T-helper 1 cell treated with Interleukin-12 subunit alpha and Interleukin-12 subunit beta and Interleukin-4 antibody, amounts not matched to agents 30 μg/mL and 1 μg/mL, for 36 hours (primary cell): ENCODE data around the gene AP1M2.
A peak's percentile ranks its signal among the peaks of the same experiment; 100 is the strongest.
"Not testable (repeated sequence)": the region's sequence is repeated elsewhere in the genome, so short reads cannot be mapped to it uniquely, and the experiment has no call there.

Source experiments
- H3K27ac Mint-ChIP-seq: one replicate; pipeline ENCODE4 v1.8.0; 2021; ENCODE audit warnings: mild to moderate bottlenecking, mixed read lengths
- H3K27me3 Mint-ChIP-seq: one replicate; pipeline ENCODE4 v1.8.0; 2021; ENCODE audit warnings: low read depth, mixed read lengths
- H3K36me3 Mint-ChIP-seq: one replicate; pipeline ENCODE4 v1.8.0; 2021; ENCODE audit warnings: low read depth, mixed read lengths
- H3K4me1 Mint-ChIP-seq: one replicate; pipeline ENCODE4 v1.8.0; 2021; ENCODE audit warnings: low read depth, mixed read lengths
- H3K4me3 Mint-ChIP-seq: one replicate; pipeline ENCODE4 v1.8.0; 2021; ENCODE audit warnings: mild to moderate bottlenecking, moderate library complexity, mixed read lengths
- H3K9me3 Mint-ChIP-seq: one replicate; pipeline ENCODE4 v1.8.0; 2021; ENCODE audit warnings: mixed read lengths

The AP1M2 gene

DNA sequence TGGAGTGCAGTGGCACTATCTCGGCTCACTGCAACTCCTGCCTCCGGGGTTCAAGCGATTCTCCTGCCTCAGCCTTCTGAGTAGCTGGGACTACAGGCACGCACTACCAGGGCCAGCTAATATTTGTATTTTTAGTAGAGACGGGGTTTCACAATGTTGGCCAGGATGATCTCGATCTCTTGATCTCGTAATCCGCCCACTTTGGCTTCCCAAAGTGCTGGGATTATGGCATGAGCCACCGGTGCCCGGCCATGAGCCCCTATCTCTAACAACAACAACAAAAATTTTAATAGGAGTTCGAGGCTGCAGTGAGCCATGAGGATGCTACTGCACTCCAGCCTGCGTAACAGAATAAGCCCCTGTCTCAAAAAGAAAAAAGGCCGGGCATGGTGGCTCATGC is 5.0 kb downstream of the AP1M2 start:
- Mint-ChIP-seq H3K4me3 (no peak overlapping the region), H3K27me3 (peaks cover 8% of the 10 kb centered on the region), H3K4me1 (peaks cover 12% of the 10 kb centered on the region), H3K27ac (no peak overlapping the region), H3K9me3 (no peaks in the 10 kb centered on the region), H3K36me3 (no peaks in the 10 kb centered on the region)

DNA sequence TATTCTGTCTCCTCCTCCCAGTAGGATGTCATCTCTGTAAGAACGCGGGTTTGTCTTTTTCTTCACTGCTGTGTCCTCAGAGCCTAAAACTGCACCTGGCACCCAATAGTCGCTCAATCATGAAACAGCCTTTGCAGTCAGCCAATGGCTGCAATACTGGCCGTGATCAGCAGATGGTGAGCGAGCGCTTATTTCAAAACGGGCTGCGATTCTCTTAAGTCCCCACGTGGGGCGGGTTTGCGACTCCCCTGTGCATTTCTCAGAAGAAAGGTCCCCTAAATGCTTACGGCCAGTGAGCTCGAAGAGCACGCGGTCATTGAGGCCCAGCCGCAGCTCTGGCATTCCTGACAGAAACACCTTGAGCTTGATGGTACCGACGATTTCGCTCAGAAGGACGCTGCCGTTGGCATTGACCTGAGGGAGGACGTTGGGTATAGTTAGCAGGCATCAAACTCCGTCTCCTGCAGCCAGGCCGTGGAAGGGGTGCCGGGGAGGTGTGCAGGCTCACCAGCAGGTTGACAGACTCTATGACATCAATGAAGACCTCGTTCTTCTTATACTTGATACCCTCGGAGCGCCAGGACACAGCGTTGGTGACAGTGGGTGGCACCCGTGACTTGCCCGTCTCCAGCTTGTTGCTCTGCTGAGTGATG is 6.0 kb downstream of the AP1M2 start:
- no peaks in the 10 kb centered on the region for H3K9me3 Mint-ChIP-seq
- H3K4me1 Mint-ChIP-seq: peaks cover 12% of the 10 kb centered on the region
- no peaks in the 10 kb centered on the region for H3K36me3 Mint-ChIP-seq
- H3K27me3 Mint-ChIP-seq: peaks cover 8% of the 10 kb centered on the region
- no peak overlapping the region for H3K27ac Mint-ChIP-seq
- H3K4me3 Mint-ChIP-seq: no peak overlapping the region

DNA sequence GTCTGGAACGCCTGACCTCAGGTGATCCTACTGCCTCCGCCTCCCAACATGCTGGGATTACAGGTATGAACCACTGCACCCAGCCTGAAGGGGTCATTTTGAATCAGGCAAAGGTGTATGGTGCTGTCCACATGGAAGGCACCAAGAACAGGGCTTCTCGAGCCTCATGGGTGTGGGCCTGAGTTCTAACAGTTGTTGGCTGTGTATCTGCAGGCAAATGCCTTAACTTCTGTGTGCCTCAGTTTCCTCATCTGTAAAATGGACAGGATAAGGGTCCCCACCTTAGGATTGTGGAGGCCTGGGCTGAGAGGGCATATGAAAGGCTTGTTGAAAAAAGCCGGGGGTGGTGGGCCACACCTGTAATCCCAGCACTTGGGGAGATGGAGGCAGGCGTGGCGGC is 9.2 kb downstream of the AP1M2 start:
- Mint-ChIP-seq H3K36me3 (no peaks in the 10 kb centered on the region), H3K4me1 (peaks cover 16% of the 10 kb centered on the region), H3K9me3 (no peaks in the 10 kb centered on the region), H3K4me3 (no peak overlapping the region), H3K27me3 (peaks cover 4% of the 10 kb centered on the region), H3K27ac (no peak overlapping the region)

DNA sequence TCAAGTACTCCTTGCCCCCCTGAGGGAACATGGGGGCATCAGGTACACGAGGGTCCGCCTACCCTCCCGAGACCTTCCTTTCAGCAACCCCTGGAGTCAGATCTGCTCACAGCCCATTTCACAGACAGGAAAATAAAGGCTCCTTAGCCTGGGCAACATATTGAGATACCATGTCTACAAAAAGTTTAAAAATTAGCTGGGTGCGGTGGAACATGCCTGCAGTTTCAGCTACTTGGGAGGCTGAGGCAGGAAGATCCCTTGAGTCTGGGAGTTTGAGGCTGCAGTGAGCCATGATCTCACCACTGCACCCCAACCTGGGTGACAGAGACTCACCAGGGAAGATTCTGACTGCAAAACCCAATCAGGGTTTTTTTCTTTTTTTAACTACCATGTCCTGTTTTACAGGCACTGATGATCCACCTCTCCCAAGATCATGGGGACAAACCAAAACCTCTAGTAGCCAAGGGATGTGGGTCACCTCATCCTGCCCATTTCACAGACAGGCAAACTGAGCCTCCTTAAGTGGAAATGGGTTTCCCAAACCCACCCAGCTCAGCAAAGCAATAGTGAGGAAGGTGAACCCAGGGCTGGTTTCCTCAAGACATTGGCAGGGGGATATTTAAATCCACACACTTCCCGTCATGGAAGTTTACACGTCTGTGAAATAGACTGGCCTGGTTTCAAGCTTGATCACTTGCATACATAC is 11.9 kb downstream of the AP1M2 start:
- Mint-ChIP-seq H3K27ac (peak overlapping the region; percentile 10), H3K4me1 (peaks cover 17% of the 10 kb centered on the region)

DNA sequence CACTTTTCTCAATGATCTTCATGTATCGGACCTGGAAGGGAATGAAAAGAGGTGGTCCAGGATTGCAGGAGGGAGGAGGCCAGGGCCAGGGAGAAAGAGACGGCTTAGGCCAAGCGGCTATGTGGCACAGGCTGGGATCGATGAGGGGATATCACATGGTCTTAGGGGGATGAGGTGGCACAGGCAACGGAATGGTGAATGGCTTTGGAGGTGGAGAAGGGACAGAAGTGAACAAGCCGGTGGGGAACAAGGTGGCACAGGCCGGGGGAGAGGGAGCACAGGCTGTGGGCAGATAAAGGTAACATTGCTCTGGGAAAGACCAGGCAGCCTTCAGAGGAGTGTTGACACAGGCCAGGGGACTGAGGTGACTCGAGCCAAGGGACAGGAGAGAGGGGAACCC is 12.7 kb downstream of the AP1M2 start:
- Mint-ChIP-seq H3K4me1 (peaks cover 18% of the 10 kb centered on the region), H3K36me3 (no peaks in the 10 kb centered on the region), H3K4me3 (no peak overlapping the region), H3K27me3 (peaks cover 4% of the 10 kb centered on the region), H3K27ac (peak overlapping the region; percentile 11), H3K9me3 (no peaks in the 10 kb centered on the region)

More for the DNA sequence above, 11.9 kb downstream of the AP1M2 start:
- Mint-ChIP-seq H3K9me3 (no peaks in the 10 kb centered on the region), H3K36me3 (no peaks in the 10 kb centered on the region), H3K4me3 (no peak overlapping the region), H3K27me3 (peaks cover 4% of the 10 kb centered on the region)

DNA sequence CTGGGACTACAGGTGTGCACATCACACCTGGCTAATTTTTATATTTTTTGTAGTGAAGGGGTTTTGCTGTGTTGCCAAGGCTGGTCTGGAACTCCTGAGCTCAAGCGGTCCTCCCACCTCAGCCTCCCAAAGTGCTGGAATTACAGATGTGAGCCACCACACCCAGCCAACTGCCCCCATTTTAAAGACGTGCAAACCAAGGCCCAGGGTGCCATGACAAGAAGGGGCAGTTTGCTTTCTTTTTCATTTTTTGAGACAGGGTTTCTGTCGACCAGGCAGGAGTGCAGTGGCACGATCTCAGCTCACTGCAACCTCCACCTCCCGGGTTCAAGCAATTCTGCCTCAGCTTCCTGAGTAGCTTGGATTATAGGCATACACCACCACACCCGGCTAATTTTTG is 13.3 kb downstream of the AP1M2 start:
- not testable (repeated sequence) for H3K36me3 Mint-ChIP-seq, H3K4me3 Mint-ChIP-seq, H3K27ac Mint-ChIP-seq, H3K27me3 Mint-ChIP-seq, H3K9me3 Mint-ChIP-seq
- peaks cover 24% of the 10 kb centered on the region for H3K4me1 Mint-ChIP-seq

DNA sequence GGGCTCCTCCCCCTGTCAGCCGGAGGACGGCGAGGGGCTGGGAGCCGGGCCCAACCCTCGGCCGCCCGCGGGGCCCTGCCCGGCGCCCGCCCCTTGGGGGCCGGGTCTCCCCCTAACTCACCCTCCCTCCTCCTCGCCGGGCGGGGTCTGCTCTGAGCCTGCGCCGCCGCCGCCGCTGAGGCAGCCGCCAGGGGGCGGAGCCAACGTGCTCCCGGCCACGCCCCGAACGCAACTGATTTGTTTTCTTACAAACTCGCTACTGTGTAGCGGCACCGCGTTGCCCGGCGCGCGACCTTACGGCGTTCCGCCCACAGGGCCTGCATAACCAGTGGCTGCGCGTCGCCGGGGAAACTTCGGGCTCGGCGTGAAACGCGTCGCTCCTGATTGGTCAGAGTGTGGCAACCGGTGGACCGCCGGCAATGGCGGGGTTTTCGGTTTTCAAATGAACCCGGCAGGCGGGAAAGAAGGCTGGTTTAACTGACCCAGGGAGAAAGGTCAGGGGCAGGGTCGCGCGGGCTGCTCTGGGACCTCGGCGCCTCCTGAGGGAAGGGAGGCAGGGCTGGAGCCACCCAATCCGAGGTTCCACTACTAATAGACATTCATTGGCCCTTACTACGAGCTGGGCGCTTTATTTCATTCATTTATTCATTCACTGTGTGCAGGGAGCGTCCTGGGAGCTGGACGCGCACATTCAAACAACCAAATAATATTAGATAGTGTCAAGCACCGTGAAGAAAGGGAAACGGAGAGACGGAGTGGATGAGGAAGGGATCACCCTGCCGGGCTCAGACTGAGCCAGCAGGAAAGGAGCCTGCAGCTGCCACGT is 18.1 kb downstream of the AP1M2 start, which contains the start of gene CDKN2D:
Gene CDKN2D, minus strand, starts transcription at position 154 of the 826 bp plus-strand sequence. CDS start 326 bp downstream, outside the sequence.
- Mint-ChIP-seq H3K4me1 (peaks cover 44% of the 10 kb centered on the region), H3K36me3 (peaks cover 29% of the 10 kb centered on the region), H3K27ac (peak within 1 kb of the TSS; percentile 97), H3K27me3 (no peaks in the 10 kb centered on the region), H3K4me3 (peak within 1 kb of the TSS; percentile 99), H3K9me3 (no peaks in the 10 kb centered on the region)

DNA sequence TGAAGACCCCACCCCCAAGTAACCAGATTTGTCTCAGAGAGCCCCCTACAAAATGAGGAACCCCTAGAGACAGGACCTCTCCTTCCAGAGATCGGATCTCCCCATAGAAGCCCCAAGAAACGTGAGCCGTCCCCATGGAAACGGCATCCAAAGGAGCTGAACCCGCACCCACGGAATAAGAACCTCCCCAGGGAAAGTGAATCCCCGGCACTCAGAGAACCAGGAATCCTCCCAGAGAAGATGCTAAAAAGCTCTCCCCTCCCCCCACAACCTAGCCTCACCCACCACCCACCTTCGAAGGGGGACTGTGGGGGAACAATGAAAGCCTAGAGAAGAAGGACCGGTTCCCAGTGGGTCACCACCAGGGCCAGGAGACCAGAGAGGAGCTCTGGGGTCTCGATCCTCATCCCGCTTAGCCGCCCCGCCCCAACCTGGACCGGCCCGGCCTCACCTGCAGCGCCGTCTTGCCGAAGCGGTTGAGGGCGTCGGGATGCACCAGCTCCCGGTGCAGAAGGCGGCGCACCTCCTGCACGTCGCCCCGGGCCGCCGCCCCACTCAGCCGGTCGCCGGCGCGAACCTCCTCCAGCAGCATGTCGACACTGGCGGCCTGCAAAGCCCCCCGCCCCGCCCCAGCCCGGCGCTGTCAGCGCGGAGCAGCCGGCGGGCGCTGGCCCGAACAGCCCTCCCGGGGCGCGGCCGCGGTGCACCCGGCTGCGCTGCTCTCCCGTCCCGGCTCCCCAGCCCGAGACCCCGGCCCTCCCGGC is 18.9 kb downstream of the AP1M2 start:
- peaks cover 44% of the 10 kb centered on the region for H3K4me1 Mint-ChIP-seq
- peaks cover 29% of the 10 kb centered on the region for H3K36me3 Mint-ChIP-seq
- H3K27ac Mint-ChIP-seq: peak overlapping the region; percentile 88
- no peaks in the 10 kb centered on the region for H3K9me3 Mint-ChIP-seq
- H3K4me3 Mint-ChIP-seq: peak overlapping the region; percentile 99
- no peaks in the 10 kb centered on the region for H3K27me3 Mint-ChIP-seq

DNA sequence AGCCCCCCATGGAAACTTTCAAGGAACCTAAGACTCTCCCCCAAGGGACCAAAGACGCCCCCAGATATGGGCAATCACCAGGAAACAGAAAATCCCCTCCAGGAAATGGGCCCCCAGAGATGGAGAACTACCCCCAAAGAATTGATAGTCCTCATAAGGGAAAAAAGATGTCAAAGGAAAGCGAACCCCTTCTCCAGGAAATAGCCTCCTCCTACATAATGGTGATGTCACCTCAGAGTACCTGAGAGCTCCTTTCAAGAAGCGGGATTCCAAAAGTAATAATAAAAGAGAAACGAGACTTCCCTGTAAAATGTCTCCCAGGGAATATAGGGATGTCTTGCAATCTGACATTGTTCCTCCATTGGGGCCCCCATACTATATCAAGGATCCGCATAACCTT is 19.5 kb downstream of the AP1M2 start:
- Mint-ChIP-seq H3K4me1 (peaks cover 45% of the 10 kb centered on the region), H3K27ac (peak overlapping the region; percentile 88), H3K36me3 (peaks cover 29% of the 10 kb centered on the region), H3K27me3 (no peaks in the 10 kb centered on the region), H3K4me3 (peak overlapping the region; percentile 99), H3K9me3 (no peaks in the 10 kb centered on the region)

DNA sequence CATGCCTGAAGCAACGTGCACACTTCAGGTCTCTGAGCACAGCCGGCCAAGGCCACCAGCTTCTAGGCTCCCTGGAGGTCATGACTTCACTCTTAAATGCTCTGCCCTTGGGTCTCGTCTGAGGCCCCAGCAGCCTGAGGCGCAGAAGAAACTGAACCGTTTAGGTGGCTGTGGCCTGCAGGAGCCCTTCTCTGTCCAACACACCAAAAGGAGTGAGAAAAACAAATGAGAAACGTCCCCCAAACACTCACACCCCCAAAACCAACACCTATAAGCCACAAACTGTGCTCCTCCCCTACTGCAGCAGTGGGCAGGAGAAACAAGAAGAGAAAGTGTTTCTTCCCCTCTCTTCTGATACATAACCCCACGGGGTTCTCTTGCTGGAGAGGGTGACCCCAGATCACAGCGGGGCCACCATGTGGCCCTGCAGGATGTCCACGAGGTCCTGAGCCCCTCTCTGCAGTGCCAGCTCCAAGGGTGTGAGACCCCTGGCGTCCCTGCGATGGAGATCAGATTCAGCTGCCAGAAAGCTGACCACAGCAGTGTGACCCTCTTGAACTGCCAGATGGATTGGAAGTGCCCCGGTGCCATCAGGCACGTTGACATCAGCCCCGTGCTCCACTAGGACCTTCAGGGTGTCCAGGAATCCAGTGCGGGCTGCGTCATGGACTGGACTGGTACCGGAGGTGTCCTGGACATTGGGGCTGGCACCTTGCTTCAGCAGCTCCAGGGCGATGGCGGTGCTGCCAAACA is 20.3 kb downstream of the AP1M2 start:
- peaks cover 39% of the 10 kb centered on the region for H3K4me1 Mint-ChIP-seq
- peaks cover 29% of the 10 kb centered on the region for H3K36me3 Mint-ChIP-seq
- H3K27ac Mint-ChIP-seq: peak overlapping the region; percentile 88
- H3K27me3 Mint-ChIP-seq: no peaks in the 10 kb centered on the region
- H3K4me3 Mint-ChIP-seq: peak overlapping the region; percentile 99
- H3K9me3 Mint-ChIP-seq: no peaks in the 10 kb centered on the region

DNA sequence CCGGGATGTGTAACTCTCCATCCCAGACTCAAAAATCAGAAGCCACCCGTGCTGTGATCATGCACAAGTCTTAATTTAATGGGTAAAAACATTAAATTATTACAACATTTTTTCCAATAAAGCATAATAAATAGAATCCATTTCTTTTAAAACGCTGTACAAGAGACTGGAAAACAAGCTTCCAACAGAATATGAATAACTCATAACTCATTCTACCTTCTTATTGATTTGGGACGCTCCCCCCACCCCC is 20.8 kb downstream of the AP1M2 start:
- peak overlapping the region; percentile 99 for H3K4me3 Mint-ChIP-seq
- H3K36me3 Mint-ChIP-seq: peaks cover 32% of the 10 kb centered on the region
- peaks cover 39% of the 10 kb centered on the region for H3K4me1 Mint-ChIP-seq
- H3K9me3 Mint-ChIP-seq: no peaks in the 10 kb centered on the region
- no peaks in the 10 kb centered on the region for H3K27me3 Mint-ChIP-seq
- peak overlapping the region; percentile 88 for H3K27ac Mint-ChIP-seq

DNA sequence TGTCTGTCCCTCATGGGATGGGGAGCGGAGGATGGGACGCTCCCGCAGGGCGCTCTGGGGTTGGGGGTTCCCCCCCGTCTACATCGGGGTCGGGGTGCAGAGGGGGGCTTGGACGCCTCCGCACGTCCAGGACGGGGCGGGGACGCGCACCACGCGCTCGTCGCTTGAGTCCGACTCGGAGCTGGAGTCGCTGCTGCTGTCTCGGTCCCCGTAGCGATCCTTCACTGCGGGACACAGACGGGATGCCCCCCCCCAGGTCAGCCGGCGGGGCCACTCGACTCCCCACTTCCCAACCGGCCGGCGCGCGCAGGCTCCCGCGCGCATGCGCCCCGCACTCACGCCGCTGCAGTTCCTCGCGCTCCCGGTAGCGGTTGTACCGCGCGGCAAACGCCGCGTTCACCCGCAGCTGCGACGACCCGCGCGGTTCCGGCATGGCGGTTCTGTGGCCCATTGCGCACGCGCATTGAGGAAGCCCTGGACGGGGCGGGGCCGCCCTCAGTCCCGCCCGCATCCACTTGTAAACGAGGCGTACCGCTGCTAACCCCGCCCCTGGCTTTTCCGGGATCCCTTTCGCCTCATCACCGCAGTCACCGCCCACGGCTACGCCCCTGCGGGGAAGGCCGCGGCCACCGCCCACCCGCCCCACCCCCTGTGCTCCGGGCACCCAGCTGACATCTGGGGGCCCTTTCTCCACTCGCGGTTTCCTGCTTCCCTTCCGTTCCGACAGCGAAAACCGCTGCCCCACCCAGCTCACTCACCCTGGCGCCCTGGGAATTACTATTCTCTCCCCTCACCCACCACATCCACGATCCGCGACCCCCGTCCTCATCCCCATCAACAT is 21.3 kb downstream of the AP1M2 start, which contains the start of gene KRI1:
Gene KRI1, minus strand, starts transcription at position 444 of the 841 bp plus-strand sequence. Its CDS starts 11 bp downstream, at position 433.
- no peaks in the 10 kb centered on the region for H3K27me3 Mint-ChIP-seq
- H3K36me3 Mint-ChIP-seq: peaks cover 36% of the 10 kb centered on the region
- H3K4me1 Mint-ChIP-seq: peaks cover 39% of the 10 kb centered on the region
- H3K4me3 Mint-ChIP-seq: peak within 1 kb of the TSS; percentile 99
- no peaks in the 10 kb centered on the region for H3K9me3 Mint-ChIP-seq
- peak within 1 kb of the TSS; percentile 98 for H3K27ac Mint-ChIP-seq

DNA sequence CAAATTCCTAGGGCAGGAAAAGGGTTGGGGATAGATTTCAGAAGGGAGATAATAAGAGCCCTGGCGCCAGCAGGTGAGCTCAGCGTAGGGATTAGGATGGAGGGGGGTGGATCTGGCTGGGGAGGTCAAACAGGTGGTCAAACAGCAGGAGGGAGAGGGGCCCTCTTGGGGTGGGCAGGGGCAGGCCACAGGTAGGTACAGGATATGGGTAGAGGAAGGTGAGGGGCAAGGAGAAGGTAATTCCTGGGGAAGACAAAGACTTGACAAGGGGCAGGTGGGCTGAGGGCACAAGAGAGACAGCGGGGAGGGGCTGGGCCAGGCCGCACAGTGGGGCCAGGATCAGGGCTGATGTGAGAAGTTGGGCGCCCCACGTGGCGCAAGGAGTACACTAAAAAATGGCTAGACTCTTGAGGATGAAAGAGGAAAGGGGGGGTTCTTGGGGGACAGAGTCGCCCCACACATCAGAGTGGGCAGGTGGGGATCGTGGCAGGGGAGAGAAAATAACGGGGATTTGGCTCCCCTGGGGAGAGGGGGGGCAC is 22.0 kb downstream of the AP1M2 start:
- Mint-ChIP-seq H3K27ac (peak overlapping the region; percentile 98), H3K27me3 (no peaks in the 10 kb centered on the region), H3K4me1 (peaks cover 37% of the 10 kb centered on the region), H3K9me3 (no peaks in the 10 kb centered on the region), H3K36me3 (peaks cover 39% of the 10 kb centered on the region), H3K4me3 (peak overlapping the region; percentile 99)
